ENCODE measurements around the gene FAM89B.

FAM89B gene

DNA sequence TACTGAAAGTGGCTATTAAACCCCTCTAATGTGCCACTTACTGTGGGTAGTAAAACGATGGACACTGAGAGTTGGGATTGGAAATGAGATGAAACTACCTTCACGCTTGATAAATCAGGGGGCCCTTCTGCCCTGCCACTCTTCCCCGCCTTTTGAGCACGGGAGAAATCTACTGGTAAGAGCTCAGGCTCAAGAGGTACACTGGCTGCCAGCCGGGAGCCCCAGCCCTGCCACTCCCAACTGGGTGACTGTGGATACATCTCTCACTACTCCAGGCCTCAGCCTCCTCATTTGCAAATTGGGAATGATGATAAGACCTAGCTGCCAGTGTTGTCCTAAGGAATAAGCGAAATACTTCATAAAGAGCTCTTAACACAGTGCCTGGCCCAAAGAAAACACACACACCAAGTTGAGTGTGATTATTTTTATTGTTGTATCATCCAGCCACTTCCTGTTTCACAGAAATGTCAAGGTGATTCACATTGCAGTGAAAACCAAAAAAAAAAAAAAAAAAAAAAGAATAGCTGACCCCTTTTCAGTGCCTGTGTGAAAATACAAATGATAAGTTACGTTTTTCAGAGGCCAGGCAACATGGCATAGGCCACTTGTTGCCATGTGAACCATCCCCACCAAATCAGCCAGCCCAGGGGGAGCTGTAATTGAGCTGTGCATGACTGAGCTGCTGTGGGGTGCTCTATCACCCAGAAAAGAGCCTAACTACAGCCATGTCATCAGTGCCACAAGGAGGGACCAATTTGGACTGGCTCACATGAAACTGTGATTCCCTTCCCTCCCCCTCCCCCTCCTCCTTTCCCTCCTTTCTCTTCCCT, 6.5 kb upstream of the FAM89B start:
- Histone ChIP-seq H3K79me2 (ENCODE audit: low read length) (peaks cover 30% of the 10 kb centered on the region), H4K20me1 (ENCODE audit: insufficient read depth, low read length) (no peaks in the 10 kb centered on the region), H3F3A (ENCODE audit: insufficient read depth, low read length) (peaks cover 13% of the 10 kb centered on the region), H3K27ac (ENCODE audit: low read length) (no peak overlapping the region), H3K9ac (ENCODE audit: low read length) (no peak overlapping the region), H2AFZ (ENCODE audit: low read length) (no peak overlapping the region), H3K9me2 (replicated peaks; ENCODE audit: insufficient read depth, low read length) (no peaks in the 10 kb centered on the region), H3K4me2 (ENCODE audit: low read depth, low read length) (no peak overlapping the region), H3K4me3 (ENCODE audit: low read length) (no peak overlapping the region), H3K36me3 (replicated peaks; ENCODE audit: insufficient read depth, low read length) (no peaks in the 10 kb centered on the region), H3K4me1 (ENCODE audit: low read length) (peaks cover 4% of the 10 kb centered on the region; the same call in 1 of the 2 replicates), H3K9me3 (replicated peaks; ENCODE audit: insufficient read depth, low read length) (no peaks in the 10 kb centered on the region), H3K27me3 (replicated peaks; ENCODE audit: insufficient read depth, low read length) (no peaks in the 10 kb centered on the region)
- TF ChIP-seq, protein P1, sequence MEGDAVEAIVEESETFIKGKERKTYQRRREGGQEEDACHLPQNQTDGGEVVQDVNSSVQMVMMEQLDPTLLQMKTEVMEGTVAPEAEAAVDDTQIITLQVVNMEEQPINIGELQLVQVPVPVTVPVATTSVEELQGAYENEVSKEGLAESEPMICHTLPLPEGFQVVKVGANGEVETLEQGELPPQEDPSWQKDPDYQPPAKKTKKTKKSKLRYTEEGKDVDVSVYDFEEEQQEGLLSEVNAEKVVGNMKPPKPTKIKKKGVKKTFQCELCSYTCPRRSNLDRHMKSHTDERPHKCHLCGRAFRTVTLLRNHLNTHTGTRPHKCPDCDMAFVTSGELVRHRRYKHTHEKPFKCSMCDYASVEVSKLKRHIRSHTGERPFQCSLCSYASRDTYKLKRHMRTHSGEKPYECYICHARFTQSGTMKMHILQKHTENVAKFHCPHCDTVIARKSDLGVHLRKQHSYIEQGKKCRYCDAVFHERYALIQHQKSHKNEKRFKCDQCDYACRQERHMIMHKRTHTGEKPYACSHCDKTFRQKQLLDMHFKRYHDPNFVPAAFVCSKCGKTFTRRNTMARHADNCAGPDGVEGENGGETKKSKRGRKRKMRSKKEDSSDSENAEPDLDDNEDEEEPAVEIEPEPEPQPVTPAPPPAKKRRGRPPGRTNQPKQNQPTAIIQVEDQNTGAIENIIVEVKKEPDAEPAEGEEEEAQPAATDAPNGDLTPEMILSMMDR (IDR thresholded peaks at IDR 0.05; ENCODE audit: low read length): no peak
- TF ChIP-seq EZH2 (optimal IDR thresholded peaks at IDR 0.05; ENCODE audit: low read depth, low read length) (no peak), EZH2phosphoT487 (IDR thresholded peaks at IDR 0.05; ENCODE audit: low read length) (no peak)
- no peak for DNase-seq

DNA sequence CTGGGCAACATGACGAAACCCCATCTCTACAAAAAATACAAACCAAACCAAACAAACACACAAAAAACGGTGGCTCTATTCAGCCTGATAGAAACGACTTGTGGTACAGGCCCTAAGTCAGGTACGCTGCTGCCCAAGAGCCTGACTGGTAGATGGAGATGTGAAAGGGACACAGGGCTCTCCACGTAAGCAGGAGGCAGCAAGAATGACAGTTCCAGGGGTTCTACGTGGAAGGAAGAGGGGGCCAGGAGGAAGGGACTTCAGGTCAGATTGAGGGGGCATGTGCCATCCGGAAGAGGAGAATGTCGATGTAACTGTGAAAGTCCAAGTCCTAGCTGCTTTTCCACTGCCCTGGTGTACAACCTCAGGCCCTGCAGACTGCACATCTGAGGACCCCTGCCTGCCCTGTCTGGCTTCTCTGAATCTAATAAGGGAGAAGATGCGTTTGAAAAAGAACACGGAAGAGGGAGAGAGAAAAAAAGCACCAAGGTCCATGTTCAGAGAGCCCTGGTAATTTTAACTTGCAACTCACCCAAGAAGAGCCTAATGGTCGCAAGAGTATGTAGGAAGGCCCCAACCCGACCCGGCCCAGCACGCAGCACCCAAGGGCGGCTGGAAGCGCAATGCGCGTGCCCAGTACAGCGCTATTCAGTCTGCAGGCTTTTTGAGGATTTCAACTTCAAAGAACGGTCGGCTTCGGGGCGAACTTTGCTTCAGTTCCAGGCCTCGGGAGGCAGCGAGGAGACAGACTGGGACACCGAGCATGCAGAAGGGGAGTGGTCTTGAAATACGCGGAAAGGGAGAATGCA, 3.0 kb upstream of the FAM89B start:
- peak overlapping the region; percentile 98 for H3K4me3 ChIP-seq (ENCODE audit: low read length)
- H3K9me3 ChIP-seq (replicated peaks; ENCODE audit: insufficient read depth, low read length): no peaks in the 10 kb centered on the region
- no peaks in the 10 kb centered on the region for H3K36me3 ChIP-seq (replicated peaks; ENCODE audit: insufficient read depth, low read length)
- H3K9me2 ChIP-seq (replicated peaks; ENCODE audit: insufficient read depth, low read length): no peaks in the 10 kb centered on the region
- no peak for TF ChIP-seq EZH2 (optimal IDR thresholded peaks at IDR 0.05; ENCODE audit: low read depth, low read length)
- peak overlapping the region; percentile 92 for H3K27ac ChIP-seq (ENCODE audit: low read length)
- peak overlapping the region; percentile 44 for H2AFZ ChIP-seq (ENCODE audit: low read length)
- H3F3A ChIP-seq (ENCODE audit: insufficient read depth, low read length): peaks cover 40% of the 10 kb centered on the region
- H3K4me1 ChIP-seq (ENCODE audit: low read length): peaks cover 23% of the 10 kb centered on the region
- DNase-seq: peak; percentile 16
- H3K4me2 ChIP-seq (ENCODE audit: low read depth, low read length): peak overlapping the region; percentile 93
- H3K9ac ChIP-seq (ENCODE audit: low read length): peak overlapping the region; percentile 86
- H3K27me3 ChIP-seq (replicated peaks; ENCODE audit: insufficient read depth, low read length): no peaks in the 10 kb centered on the region
- peaks cover 55% of the 10 kb centered on the region for H3K79me2 ChIP-seq (ENCODE audit: low read length)
- no peaks in the 10 kb centered on the region for H4K20me1 ChIP-seq (ENCODE audit: insufficient read depth, low read length)

DNA sequence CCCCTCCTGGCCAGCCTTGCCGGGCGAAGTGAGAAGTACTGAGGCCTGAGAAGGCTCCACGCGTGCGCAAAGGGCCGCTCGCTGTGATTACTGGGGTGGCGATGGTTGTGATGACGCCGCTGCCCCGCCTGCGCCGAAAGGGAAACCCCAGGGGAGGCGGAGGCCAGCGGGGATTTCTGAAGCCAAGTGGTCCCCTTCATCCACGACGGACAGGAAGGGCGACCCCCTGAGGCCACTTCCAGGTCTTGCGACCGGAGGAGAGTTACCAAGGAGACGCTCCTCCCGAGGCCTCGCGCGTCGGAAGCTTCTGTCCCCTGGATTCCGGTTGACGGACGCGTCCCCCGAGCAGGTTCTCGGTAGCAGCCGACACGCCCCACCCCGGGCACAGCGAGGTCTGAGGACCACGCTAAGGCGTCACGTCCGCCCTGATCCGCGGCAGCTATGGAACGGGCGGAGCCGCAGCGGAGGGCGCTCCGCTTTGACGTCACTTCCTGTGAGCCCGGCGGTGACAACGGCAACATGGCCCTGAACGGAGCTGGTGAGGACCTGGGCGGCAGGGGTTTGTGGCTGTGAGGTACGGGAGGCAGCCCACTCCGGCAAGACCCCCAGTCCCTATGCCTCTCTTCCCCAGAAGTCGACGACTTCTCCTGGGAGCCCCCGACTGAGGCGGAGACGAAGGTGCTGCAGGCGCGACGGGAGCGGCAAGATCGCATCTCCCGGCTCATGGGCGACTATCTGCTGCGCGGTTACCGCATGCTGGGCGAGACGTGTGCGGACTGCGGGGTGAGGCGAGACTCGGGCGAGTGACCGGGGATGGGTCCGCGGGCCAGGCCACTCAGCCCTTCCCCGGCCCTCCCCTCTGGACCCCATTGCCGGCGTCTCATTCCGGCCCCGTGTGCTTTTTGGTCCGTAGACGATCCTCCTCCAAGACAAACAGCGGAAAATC, 2.1 kb upstream of the FAM89B start, which contains the start of gene ZNRD2:
TSS of gene ZNRD2 (plus strand) at position 505 of the 946 bp plus-strand sequence. CDS start at position 520, 15 bp downstream.
- Histone ChIP-seq H3K4me1 (ENCODE audit: low read length) (peaks cover 25% of the 10 kb centered on the region), H3K9me3 (replicated peaks; ENCODE audit: insufficient read depth, low read length) (no peaks in the 10 kb centered on the region), H3K9ac (ENCODE audit: low read length) (peak within 1 kb of the TSS; percentile 86), H3K27ac (ENCODE audit: low read length) (peak within 1 kb of the TSS; percentile 92), H3K79me2 (ENCODE audit: low read length) (peaks cover 57% of the 10 kb centered on the region), H3K9me2 (replicated peaks; ENCODE audit: insufficient read depth, low read length) (no peaks in the 10 kb centered on the region), H3F3A (ENCODE audit: insufficient read depth, low read length) (peaks cover 49% of the 10 kb centered on the region), H3K36me3 (replicated peaks; ENCODE audit: insufficient read depth, low read length) (no peaks in the 10 kb centered on the region), H3K4me3 (ENCODE audit: low read length) (peak within 1 kb of the TSS; percentile 98), H3K27me3 (replicated peaks; ENCODE audit: insufficient read depth, low read length) (no peaks in the 10 kb centered on the region), H2AFZ (ENCODE audit: low read length) (peak within 1 kb of the TSS; percentile 68), H4K20me1 (ENCODE audit: insufficient read depth, low read length) (no peaks in the 10 kb centered on the region), H3K4me2 (ENCODE audit: low read depth, low read length) (peak within 1 kb of the TSS; percentile 93)
- DNase-seq: peak; percentile 99
- TF ChIP-seq, protein P1 (IDR thresholded peaks at IDR 0.05; ENCODE audit: low read length): peak; percentile 39
- TF ChIP-seq EZH2phosphoT487 (IDR thresholded peaks at IDR 0.05; ENCODE audit: low read length): no peak

Measured in MM.1S (cell line).